Measurements from ENCODE around the gene IDE.

DNA sequence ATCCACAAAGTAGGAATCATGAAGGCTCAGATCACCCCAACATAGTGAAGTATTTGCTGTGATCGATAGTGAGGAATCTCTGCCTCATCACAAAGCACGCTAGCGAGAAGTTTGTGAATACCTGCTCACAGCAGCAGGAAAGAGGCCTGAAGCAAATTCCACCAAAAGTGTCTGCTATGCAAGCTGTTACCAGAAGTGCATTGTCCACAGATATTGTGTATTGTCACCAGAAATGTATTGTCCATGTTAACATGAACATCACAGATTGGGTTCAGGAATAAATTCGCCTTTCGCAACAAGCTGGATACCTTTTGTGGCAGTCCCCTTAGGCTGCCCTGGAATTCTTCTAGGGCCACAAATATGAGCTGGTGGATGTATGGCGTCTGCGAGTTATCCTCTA lies 155.0 kb downstream of the IDE start:
- no peak for TF ChIP-seq EZH2 (IDR thresholded peaks at IDR 0.05; ENCODE audit: low read depth)
- TF ChIP-seq, protein P1, sequence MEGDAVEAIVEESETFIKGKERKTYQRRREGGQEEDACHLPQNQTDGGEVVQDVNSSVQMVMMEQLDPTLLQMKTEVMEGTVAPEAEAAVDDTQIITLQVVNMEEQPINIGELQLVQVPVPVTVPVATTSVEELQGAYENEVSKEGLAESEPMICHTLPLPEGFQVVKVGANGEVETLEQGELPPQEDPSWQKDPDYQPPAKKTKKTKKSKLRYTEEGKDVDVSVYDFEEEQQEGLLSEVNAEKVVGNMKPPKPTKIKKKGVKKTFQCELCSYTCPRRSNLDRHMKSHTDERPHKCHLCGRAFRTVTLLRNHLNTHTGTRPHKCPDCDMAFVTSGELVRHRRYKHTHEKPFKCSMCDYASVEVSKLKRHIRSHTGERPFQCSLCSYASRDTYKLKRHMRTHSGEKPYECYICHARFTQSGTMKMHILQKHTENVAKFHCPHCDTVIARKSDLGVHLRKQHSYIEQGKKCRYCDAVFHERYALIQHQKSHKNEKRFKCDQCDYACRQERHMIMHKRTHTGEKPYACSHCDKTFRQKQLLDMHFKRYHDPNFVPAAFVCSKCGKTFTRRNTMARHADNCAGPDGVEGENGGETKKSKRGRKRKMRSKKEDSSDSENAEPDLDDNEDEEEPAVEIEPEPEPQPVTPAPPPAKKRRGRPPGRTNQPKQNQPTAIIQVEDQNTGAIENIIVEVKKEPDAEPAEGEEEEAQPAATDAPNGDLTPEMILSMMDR (conservative IDR thresholded peaks at IDR 0.05) = no peak
